Activated CD4-positive, alpha-beta T cell treated with anti-CD3 and anti-CD28 coated beads, Interleukin-2, amount 50 U/mL, for 48 hours (primary cell): ENCODE data around the gene OR4C12.
A peak's percentile ranks its signal among the peaks of the same experiment; 100 is the strongest.
"Not testable (repeated sequence)": the region's sequence is repeated elsewhere in the genome, so short reads cannot be mapped to it uniquely, and the experiment has no call there.

Experiments
- DNase-seq, 2 experiments: peaks; one replicate each; pipeline ENCODE4 v3.0.0-alpha.2; 2020

OR4C12 gene

DNA sequence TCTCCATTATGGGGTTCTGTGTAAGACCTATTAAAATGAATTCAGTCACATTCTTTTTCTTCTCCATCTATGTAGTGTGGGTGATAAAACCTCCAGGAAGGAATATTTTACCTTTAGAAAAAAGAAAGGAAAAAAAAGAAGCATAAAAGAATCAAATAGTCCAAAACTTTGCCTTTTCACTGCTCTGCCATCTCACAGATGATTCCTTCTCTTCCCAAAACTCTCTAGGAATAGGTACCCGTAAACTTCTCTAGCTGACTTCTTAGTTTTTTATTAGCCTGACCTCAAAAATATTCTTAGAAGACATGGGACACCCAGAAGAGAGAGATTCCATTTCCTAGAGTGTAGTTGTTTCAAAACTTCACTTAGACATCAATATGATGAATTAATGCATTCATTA lies at the start of gene OR4C12:
TSS of gene OR4C12 (minus strand) at position 101 of the 400 bp plus-strand sequence. CDS start at position 67, 34 bp downstream.
- DNase-seq: not testable (repeated sequence)

DNA sequence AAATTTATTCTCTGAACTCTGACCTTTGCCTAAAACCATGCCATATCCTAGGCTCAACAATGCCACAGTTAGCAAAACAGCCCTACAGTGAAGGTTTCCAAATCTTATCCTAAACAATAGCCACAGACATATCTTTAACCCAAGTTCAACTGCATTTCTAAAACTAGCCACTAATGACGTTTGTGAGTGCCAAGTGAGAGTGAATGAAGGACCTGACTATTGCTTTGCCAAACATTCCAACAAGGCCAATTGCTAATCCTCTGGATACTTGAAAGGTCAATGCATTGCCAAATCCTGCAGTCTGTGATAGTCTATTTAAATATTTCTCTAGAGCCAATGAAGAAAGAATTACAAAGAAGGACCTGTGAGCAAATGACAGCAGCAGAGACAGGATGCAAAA lies 47.9 kb upstream of the OR4C12 start:
- no peak for DNase-seq

DNA sequence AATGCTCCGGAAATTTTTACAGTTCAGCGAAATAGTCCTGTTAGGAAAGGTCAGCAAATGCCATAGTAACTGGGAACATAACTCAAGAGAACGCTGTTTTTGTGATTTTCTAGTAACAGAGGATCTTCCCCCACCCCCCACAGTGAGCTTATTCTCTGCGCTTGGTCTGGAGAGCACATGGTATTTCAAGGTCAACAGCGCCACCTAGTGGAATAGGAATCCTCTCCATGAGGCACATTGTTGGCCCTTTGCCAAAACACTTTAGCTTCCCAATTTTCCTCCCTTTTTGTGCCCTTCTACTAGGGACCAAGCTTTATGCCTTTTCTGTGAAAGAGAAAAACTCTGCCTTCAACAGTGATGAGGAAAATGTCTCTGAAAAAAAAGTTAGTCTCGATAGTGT lies 13.2 kb upstream of the OR4C12 start:
- DNase-seq: peak; percentile 13 to 43

- not testable (repeated sequence) for DNase-seq
Observed at GRCh38 chr11:49973439-49973838, 8.9 kb downstream of the OR4C12 start.

GRCh38 chr11:49952091-49952490 lies 30.2 kb downstream of the OR4C12 start, which contains the start of gene OR4C13:
TSS of gene OR4C13 (plus strand) at chr11:49952391. CDS start at chr11:49952423, 32 bp downstream.
- DNase-seq: no peak

GRCh38 chr11:49948701-49949100 lies 33.6 kb downstream of the OR4C12 start:
- DNase-seq: not testable (repeated sequence)
